HCT116 (cell line): ENCODE measurements around the gene AWAT2.

Experiments used
- ELF1 ChIP-seq: IDR thresholded peaks from 2 replicates; pipeline ENCODE4 v1.6.1; 2012; ENCODE audit warnings: low read depth, borderline replicate concordance
- EZH2 ChIP-seq: fragments of 200-600 bp; sonication (generic); IDR thresholded peaks from 2 replicates; pipeline ENCODE4 v1.6.1; 2017; ENCODE audit warnings: antibody characterized with exemption, mixed run types
- JUND ChIP-seq: IDR thresholded peaks from 2 replicates; pipeline ENCODE4 v1.6.1; 2012
- SRF ChIP-seq: IDR thresholded peaks from 2 replicates; pipeline ENCODE4 v1.6.1; 2012; ENCODE audit warnings: low read depth
- TF ChIP-seq, protein P1 (sequence below), 3 experiments: fragments of 200-600 bp in 1 of 3; sonication (generic) in 1 of 3; IDR thresholded peaks in 2 of 3; conservative IDR thresholded peaks in 1 of 3; 2 replicates each; pipeline ENCODE4 v1.5.1; 2012 to 2017; ENCODE audit warnings: low read depth in 2 of 3, low read length in 2 of 3, antibody characterized with exemption in 1 of 3, borderline replicate concordance in 1 of 3, control low read depth in 1 of 3, mild to moderate bottlenecking in 1 of 3, mixed read lengths in 1 of 3, mixed run types in 1 of 3, moderate library complexity in 1 of 3; ENCODE audit not compliant: insufficient read depth in 1 of 3

DNA sequence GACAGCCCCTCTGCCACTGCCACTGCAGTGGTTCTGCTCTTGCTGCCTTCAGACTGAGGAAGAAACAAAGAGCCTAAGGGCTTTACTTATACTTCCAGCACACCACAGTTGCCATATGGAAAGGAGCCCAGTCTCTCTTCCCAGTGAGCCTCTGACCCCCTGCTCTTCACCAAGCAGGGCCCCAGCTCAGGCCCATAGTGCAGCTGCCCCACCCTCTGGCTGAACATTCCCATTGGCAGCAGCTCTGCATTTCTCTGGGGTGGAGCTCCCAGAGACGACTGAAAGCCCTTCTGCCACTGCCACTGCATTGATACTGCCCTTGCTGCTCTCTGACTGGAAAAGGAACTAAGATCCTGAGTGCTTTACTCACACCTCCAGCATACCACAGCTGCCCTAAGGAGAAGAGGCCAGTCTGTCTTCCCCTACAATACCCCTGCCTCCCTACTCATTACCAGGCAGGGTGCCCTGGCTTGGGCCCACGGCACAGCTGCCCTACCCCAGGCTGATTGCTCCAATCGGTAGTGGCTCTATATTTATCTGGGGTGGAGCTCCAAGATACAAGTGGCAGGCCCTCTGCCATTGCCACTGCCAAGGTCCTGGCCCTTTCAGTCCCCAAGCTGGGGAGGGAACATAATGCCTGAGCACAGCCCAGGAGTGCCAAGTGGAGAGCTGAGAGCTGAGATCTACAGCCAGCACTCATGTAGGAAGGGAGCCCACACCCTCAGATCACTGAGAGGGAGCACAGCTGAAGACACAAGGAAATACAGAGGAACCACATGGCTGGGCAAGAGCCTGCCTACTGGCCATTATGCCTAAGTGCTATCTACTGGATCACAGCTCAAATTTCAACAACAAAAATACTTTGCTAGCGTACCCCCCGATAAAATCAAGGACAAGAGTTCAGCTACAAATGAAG is 36.0 kb downstream of the AWAT2 start:
- TF ChIP-seq EZH2: no peak
- no peak for TF ChIP-seq ELF1
- TF ChIP-seq, protein P1, sequence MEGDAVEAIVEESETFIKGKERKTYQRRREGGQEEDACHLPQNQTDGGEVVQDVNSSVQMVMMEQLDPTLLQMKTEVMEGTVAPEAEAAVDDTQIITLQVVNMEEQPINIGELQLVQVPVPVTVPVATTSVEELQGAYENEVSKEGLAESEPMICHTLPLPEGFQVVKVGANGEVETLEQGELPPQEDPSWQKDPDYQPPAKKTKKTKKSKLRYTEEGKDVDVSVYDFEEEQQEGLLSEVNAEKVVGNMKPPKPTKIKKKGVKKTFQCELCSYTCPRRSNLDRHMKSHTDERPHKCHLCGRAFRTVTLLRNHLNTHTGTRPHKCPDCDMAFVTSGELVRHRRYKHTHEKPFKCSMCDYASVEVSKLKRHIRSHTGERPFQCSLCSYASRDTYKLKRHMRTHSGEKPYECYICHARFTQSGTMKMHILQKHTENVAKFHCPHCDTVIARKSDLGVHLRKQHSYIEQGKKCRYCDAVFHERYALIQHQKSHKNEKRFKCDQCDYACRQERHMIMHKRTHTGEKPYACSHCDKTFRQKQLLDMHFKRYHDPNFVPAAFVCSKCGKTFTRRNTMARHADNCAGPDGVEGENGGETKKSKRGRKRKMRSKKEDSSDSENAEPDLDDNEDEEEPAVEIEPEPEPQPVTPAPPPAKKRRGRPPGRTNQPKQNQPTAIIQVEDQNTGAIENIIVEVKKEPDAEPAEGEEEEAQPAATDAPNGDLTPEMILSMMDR (IDR thresholded peaks at IDR 0.05 in 2 of 3, conservative IDR thresholded peaks at IDR 0.05 in 1 of 3; ENCODE audit: borderline replicate concordance in 1 of 3, insufficient read depth in 1 of 3, low read depth in 2 of 3, low read length in 2 of 3): no peak
- no peak for TF ChIP-seq SRF
- no peak for TF ChIP-seq JUND
